ENCODE results near the gene CRYGC. TPM values are rescaled to one million over a fixed set of nuclear protein-coding genes. Genes with fewer than 3 reads are reported as not detected.
A peak's percentile ranks its signal among the peaks of the same experiment; 100 is the strongest.

Gene CRYGC
- not detected in 2 replicates for total RNA-seq

DNA sequence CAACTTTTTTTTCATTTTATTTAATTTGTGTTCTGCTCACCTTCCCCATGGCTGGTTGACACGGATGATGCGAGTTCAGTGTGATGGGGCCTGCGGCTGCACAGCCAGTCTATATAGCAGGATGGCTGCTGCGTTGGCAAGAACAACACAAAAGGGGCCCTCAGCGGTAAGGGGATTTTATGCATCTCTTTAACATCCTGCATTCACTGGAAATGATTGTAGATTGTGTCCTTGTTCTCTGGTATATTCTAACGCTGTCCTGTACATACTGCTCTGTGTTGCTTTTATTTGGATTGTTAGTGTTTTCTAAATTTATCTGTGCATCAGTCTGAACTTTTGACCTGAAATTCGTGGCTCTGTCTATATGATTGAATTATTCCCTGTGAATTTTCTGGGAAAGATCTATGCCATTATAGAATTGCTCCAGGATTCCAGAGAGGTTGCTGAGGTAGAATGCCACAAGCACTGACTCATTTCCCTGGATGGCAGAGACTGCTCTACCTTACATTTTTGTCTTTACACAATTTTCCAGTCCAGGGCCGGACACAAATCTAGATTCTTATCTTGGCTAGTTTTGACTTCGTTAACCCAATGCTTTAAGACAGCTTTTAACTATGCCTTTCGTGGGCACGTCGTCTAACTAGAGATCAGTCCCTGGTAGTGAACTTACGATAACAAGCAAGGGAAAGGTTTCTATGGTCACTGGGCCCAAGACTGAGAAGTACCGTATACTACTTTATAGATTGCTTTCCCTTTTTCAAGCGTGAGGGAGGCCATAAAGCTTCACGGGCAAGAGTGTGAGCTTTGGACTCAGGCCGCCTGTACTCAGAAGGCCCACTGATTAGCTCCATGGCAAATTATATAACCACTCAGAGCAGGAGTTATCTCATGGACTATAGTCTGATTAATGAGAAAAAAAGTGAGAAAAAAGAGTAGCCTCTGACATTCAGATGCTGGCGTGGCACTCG, at the start of gene CRYGC:
Gene CRYGC, minus strand, starts transcription at position 85 of the 968 bp plus-strand sequence. Its CDS starts 36 bp downstream, at position 49.
- no peak for DNase-seq (ENCODE audit: extremely low read depth, low read depth, low spot score)

DNA sequence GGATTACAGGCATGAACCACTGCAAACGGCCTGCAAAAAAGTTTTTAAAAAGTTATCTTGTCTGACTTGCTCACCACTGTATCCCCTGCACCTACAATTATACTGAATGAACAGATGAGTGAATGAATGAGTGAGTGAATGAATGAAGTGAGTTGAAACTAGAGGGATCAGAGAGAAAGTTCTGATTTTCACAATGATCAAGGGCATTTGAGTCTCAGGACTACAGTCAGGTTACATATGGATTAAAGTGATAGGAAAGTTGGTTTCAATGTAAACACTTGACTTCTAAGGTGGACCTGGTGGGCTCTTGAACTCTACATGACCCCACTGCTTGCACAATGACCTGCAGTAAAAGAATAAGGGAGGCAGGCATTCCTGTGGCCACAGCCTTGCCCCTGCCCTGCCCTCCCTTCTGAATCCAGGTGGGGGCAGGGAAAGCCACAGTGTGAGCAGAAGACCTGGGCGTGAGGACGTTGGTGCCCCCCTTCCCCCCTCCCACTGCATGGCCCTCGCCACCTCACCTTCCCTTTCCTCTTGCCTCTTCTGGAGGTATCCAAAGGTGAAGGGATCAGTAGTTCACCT, 49.5 kb upstream of the CRYGC start:
- DNase-seq (ENCODE audit: extremely low read depth, low read depth, low spot score) = no peak

- DNase-seq (ENCODE audit: extremely low read depth, low read depth, low spot score) = no peak
These were observed 46.2 kb upstream of the CRYGC start for GRCh38 chr2:208175840-208176153.

GRCh38 chr2:208175069-208175839, 45.6 kb upstream of the CRYGC start:
- peak; percentile 23 for DNase-seq (ENCODE audit: extremely low read depth, low read depth, low spot score)

- no peak for DNase-seq (ENCODE audit: extremely low read depth, low read depth, low spot score)
These were observed 44.5 kb upstream of the CRYGC start for GRCh38 chr2:208174144-208174543.

- no peak for DNase-seq (ENCODE audit: extremely low read depth, low read depth, low spot score)
These were observed 42.5 kb upstream of the CRYGC start for GRCh38 chr2:208172125-208172524.

DNA sequence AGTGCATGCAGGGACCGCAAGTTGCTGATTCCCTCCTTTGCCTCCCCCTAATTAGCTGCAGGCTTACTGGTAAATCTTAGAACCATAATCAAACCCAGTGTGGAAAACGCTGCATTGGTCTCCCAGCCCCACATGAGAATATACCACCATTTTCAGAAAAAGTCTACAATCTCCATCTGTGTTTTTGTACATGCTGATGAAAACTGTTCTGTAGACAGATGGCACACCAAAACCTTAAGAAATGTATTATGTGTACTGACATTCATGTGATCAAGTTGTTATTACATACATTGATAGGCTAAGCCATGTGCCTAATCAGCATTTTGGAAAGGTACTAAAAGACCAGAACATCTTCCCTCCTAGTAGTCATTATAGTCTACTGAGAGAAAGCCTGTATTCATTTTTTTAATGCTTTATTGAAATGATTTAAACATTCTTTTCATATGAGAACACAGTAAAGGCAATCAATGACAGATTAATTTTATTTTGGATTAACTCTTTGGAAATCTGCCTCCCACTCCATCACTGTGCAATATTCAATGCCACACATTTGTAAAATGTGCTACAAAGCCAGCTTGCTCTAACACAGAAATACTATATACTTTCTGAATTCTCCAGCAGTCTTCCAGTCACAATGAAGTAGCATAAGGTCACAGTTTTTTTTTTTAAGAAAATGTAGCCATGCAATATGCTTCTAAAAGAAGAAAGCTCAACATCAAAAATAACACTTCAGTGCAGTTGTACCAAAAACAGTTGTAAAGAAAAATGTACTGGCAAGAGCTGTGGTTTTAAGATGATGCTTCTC, 35.5 kb upstream of the CRYGC start:
- no peak for DNase-seq (ENCODE audit: extremely low read depth, low read depth, low spot score)

- DNase-seq (ENCODE audit: extremely low read depth, low read depth, low spot score) = no peak
These were observed 33.9 kb upstream of the CRYGC start, which contains the start of gene CRYGA for GRCh38 chr2:208163489-208163888. Gene CRYGA, minus strand, starts transcription at chr2:208163589. Its CDS starts 33 bp downstream, at chr2:208163556.

- no peak for DNase-seq (ENCODE audit: extremely low read depth, low read depth, low spot score)
These were observed 26.8 kb upstream of the CRYGC start for GRCh38 chr2:208156439-208156838.

- DNase-seq (ENCODE audit: extremely low read depth, low read depth, low spot score) = no peak
These were observed 23.5 kb upstream of the CRYGC start for GRCh38 chr2:208153156-208153555.

- no peak for DNase-seq (ENCODE audit: extremely low read depth, low read depth, low spot score)
These were observed 21.3 kb upstream of the CRYGC start for GRCh38 chr2:208150956-208151355.

- DNase-seq (ENCODE audit: extremely low read depth, low read depth, low spot score) = no peak
These were observed 20.5 kb upstream of the CRYGC start for GRCh38 chr2:208150094-208150493.

GRCh38 chr2:208148803-208149202, 19.2 kb upstream of the CRYGC start:
- DNase-seq (ENCODE audit: extremely low read depth, low read depth, low spot score) = no peak

DNA sequence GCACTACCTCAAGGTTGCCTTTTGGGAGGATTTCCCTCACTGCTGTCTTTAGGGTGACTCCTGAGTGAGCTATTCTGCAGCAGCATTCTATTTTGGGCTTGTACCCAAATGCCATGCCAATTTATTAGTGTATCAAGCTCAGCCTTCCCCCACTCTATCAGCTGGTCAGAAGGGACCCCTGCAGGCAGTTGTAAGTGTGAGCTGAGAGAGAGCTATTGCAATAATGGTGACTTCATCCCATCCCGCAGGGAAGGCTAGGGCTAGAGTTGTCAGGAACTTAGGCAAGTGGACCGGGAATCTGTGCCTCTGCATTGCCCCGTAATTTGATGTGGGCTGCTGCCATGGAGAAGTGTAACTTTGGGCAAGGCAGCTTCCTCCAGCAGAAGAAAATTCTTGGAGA, 18.1 kb upstream of the CRYGC start:
- DNase-seq (ENCODE audit: extremely low read depth, low read depth, low spot score) = no peak

- no peak for DNase-seq (ENCODE audit: extremely low read depth, low read depth, low spot score)
These were observed 17.4 kb upstream of the CRYGC start for GRCh38 chr2:208147008-208147407.

DNA sequence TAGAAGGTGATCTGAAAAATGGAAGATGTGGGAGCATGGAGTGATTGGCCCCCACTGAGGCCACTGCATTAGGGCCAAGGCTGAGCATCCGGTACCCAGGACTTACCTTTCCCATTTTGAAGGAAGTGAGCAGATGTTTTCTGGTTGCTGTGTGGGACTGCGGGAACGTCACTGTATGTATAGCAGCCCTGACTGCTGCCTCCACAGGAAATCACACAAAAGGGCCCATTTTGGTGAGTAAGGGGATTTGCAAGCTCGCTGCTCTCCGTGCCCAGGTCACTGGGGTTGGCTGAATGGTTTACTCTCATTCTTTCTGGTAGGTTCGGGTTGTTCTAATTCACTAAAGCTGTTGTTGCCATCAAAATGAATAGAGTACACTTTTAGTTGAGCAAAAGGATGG, 16.4 kb upstream of the CRYGC start, which contains the start of gene CRYGB:
Gene CRYGB, minus strand, starts transcription at position 153 of the 400 bp plus-strand sequence. Its CDS starts 38 bp downstream, at position 115.
- no peak for DNase-seq (ENCODE audit: extremely low read depth, low read depth, low spot score)

- no peak for DNase-seq (ENCODE audit: extremely low read depth, low read depth, low spot score)
These were observed 13.5 kb upstream of the CRYGC start for GRCh38 chr2:208142925-208143799.

GRCh38 chr2:208142240-208142924, 12.8 kb upstream of the CRYGC start:
- no peak for DNase-seq (ENCODE audit: extremely low read depth, low read depth, low spot score)

GRCh38 chr2:208139447-208139846, 9.8 kb upstream of the CRYGC start:
- DNase-seq (ENCODE audit: extremely low read depth, low read depth, low spot score) = no peak
